HepG2 (cell line): Measurements from ENCODE around the gene GNB3. TPM values are rescaled to one million over a fixed set of nuclear protein-coding genes. Genes with fewer than 3 reads are reported as not detected.

Source experiments
- ATAC-seq: fragments of 200-7000 bp; cut with Tn5 transposase; 3 replicates; pipeline ENCODE4 v1.9.1; 2020; ENCODE audit warnings: mild to moderate bottlenecking, moderate library complexity
- BruUV-seq: library from RNA; stranded (reverse); fragments of 400-500 nt; replicated peaks from 2 replicates; lab custom pipeline; 2021; lab: Mats Ljungman, UMichigan
- CTCF ChIA-PET: fragments of 300-600 bp; formaldehyde crosslinking; extraction: SDS; loops from one replicate; lab custom pipeline; 2021; ENCODE audit warnings: low total read pairs, inconsistent platforms, low intra/inter-chr PET ratio; lab: Yijun Ruan, JAX
- POLR2A ChIA-PET: fragments of 350-600 bp; sonication (Branson Sonifier 250); formaldehyde crosslinking; loops from one replicate; lab custom pipeline; 2020; ENCODE audit warnings: antibody characterized with exemption, inconsistent platforms; lab: Yijun Ruan, JAX
- DNase-seq: peaks from one replicate; pipeline ENCODE4 v3.0.0-alpha.2; 2015; ENCODE audit warnings: low spot score
- FAIRE-seq: peaks from 3 replicates; lab custom pipeline; 2011; peaks lifted over from hg19 to GRCh38; lab: Jason Lieb, UNC
- H2AFZ ChIP-seq: one replicate; pipeline ENCODE4 v1.6.1; 2011; ENCODE audit warnings: low read length, inconsistent platforms
- H3K27ac ChIP-seq: fragments of 300-600 bp; 3 replicates; pipeline ENCODE4 v1.8.0; 2011; ENCODE audit warnings: mixed run types, mild to moderate bottlenecking, mixed read lengths, low read length, inconsistent platforms; ENCODE audit not compliant: insufficient read depth; ENCODE audit errors: extremely low read length
- H3K27me3 ChIP-seq, 2 experiments: fragments of 200-600 bp in 1 of 2; 2 replicates in 1 of 2; 3 replicates in 1 of 2; pipeline versions ENCODE4 v1.6.0 to v1.8.0; 2011; ENCODE audit warnings: low read length in 2 of 2, mild to moderate bottlenecking in 2 of 2, moderate library complexity in 2 of 2, inconsistent platforms in 1 of 2; ENCODE audit not compliant: insufficient read depth in 2 of 2, control insufficient read depth in 1 of 2
- H3K36me3 ChIP-seq, 2 experiments: fragments of 200-600 bp in 1 of 2; replicated peaks in 1 of 2; 2 replicates in 1 of 2; 3 replicates in 1 of 2; pipeline versions ENCODE4 v1.5.1 to v1.8.0; 2011; ENCODE audit warnings: low read length in 2 of 2, inconsistent platforms in 1 of 2; ENCODE audit not compliant: insufficient read depth in 2 of 2, control insufficient read depth in 1 of 2
- H3K4me1 ChIP-seq: 2 replicates; pipeline ENCODE4 v1.5.1; 2012; ENCODE audit warnings: low read length, inconsistent platforms; ENCODE audit not compliant: insufficient read depth
- H3K4me2 ChIP-seq: 2 replicates; pipeline ENCODE4 v1.6.0; 2011; ENCODE audit warnings: low read depth, low read length, inconsistent platforms
- H3K4me3 ChIP-seq, 3 experiments: fragments of 200-600 bp in 1 of 3; sonication (generic), shearing (Covaris generic) in 1 of 3; replicated peaks in 1 of 3; 2 replicates each; pipeline ENCODE4 v1.5.1; 2011 to 2016; ENCODE audit warnings: low read length in 3 of 3, inconsistent platforms in 2 of 3, low read depth in 2 of 3, mild to moderate bottlenecking in 2 of 3, control low read depth in 1 of 3, mixed read lengths in 1 of 3; ENCODE audit not compliant: insufficient read depth in 1 of 3
- H3K79me2 ChIP-seq: one replicate; pipeline ENCODE4 v1.6.1; 2011; ENCODE audit warnings: low read length, inconsistent platforms; ENCODE audit not compliant: insufficient read depth
- H3K9ac ChIP-seq: 2 replicates; pipeline ENCODE4 v1.6.0; 2011; ENCODE audit warnings: mild to moderate bottlenecking, low read depth, low read length, inconsistent platforms; ENCODE audit not compliant: insufficient read depth
- H3K9me3 ChIP-seq: 2 replicates; pipeline ENCODE4 v1.5.1; 2012; ENCODE audit warnings: mild to moderate bottlenecking, low read length
- H4K20me1 ChIP-seq: 2 replicates; pipeline ENCODE4 v1.6.0; 2011; ENCODE audit warnings: inconsistent platforms, mild to moderate bottlenecking, low read length, moderate library complexity; ENCODE audit not compliant: insufficient read depth
- ERF ChIP-seq: IDR thresholded peaks from 2 replicates; pipeline ENCODE4 v1.6.1; 2018; ENCODE audit warnings: missing biosample characterization, missing genetic modification reagents
- NPAS2 ChIP-seq: sonication (generic); formaldehyde crosslinking; IDR thresholded peaks from 2 replicates; pipeline ENCODE4 v1.8.0; 2022; ENCODE audit warnings: mild to moderate bottlenecking, missing genetic modification reagents, borderline replicate concordance
- POLR2A ChIP-seq, 2 experiments: IDR thresholded peaks; 2 replicates each; pipeline ENCODE4 v1.6.1; 2011; ENCODE audit warnings: low read depth in 2 of 2, low read length in 2 of 2, mild to moderate bottlenecking in 1 of 2, moderate library complexity in 1 of 2; ENCODE audit not compliant: insufficient read depth in 1 of 2
- WGBS: methylation state at CpG from one replicate; pipeline ENCODE4 v1.1.6; 2017; ENCODE audit warnings: low lambda C conversion rate; 5-methylcytosine and 5-hydroxymethylcytosine counted together
- in situ Hi-C: cut with HindIII; loops from 2 replicates; pipeline ENCODE4 v1.10.0; 2017; ENCODE audit warnings: low pct_unique_long_range_greater_than_20kb; ENCODE audit not compliant: extremely low pct_ligation_motif_present
- intact Hi-C: fragments of 100-400 bp; cut with micrococcal nuclease; formaldehyde crosslinking; loops from one replicate; pipeline ENCODE4 v1.10.0; 2022; ENCODE audit not compliant: unreplicated experiment
- polyA plus RNA-seq, 8 experiments: library from polyadenylated mRNA; depleted of rRNA in 3 of 8; stranded (reverse) in 7 of 8; unstranded in 1 of 8; fragments of >200 nt; fragmentation: Illumina TruSeq in 4 of 8; extraction: Trizol in 4 of 8; gene quantifications; 2 replicates each; pipeline versions ENCODE4 v1.2.1 to v1.2.3, GENCODE V29; 2011 to 2016; ENCODE audit warnings: low read depth in 4 of 8, missing spikeins in 1 of 8, mixed read lengths in 1 of 8; ENCODE audit not compliant: insufficient read depth in 1 of 8
- total RNA-seq, 5 experiments: library from RNA; depleted of rRNA; stranded (reverse); fragments of >200 nt; fragmentation: Illumina TruSeq; extraction: Trizol; gene quantifications; 2 replicates each; pipeline ENCODE4 v1.2.3, GENCODE V29; 2016; ENCODE audit warnings: low read depth in 1 of 5
- TF ChIP-seq, protein P1 (sequence below): sonication (generic); formaldehyde crosslinking; IDR thresholded peaks from 2 replicates; pipeline ENCODE4 v1.5.1; 2020; ENCODE audit warnings: mild to moderate bottlenecking, missing genetic modification reagents, moderate library complexity

GNB3 gene
- total and polyA plus RNA-seq, 2 of the 13 experiments (the other 11 are each of a cell fraction or from before 2014, with no cell fraction given) = 1.3 to 3.6 TPM

- TF ChIP-seq, protein P1, sequence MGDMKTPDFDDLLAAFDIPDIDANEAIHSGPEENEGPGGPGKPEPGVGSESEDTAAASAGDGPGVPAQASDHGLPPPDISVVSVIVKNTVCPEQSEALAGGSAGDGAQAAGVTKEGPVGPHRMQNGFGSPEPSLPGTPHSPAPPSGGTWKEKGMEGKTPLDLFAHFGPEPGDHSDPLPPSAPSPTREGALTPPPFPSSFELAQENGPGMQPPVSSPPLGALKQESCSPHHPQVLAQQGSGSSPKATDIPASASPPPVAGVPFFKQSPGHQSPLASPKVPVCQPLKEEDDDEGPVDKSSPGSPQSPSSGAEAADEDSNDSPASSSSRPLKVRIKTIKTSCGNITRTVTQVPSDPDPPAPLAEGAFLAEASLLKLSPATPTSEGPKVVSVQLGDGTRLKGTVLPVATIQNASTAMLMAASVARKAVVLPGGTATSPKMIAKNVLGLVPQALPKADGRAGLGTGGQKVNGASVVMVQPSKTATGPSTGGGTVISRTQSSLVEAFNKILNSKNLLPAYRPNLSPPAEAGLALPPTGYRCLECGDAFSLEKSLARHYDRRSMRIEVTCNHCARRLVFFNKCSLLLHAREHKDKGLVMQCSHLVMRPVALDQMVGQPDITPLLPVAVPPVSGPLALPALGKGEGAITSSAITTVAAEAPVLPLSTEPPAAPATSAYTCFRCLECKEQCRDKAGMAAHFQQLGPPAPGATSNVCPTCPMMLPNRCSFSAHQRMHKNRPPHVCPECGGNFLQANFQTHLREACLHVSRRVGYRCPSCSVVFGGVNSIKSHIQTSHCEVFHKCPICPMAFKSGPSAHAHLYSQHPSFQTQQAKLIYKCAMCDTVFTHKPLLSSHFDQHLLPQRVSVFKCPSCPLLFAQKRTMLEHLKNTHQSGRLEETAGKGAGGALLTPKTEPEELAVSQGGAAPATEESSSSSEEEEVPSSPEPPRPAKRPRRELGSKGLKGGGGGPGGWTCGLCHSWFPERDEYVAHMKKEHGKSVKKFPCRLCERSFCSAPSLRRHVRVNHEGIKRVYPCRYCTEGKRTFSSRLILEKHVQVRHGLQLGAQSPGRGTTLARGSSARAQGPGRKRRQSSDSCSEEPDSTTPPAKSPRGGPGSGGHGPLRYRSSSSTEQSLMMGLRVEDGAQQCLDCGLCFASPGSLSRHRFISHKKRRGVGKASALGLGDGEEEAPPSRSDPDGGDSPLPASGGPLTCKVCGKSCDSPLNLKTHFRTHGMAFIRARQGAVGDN (CRISPR knock-in tag) = 0 out of 2 replicates have a peak, but pooled peaks have one; percentile 21
- TF ChIP-seq ERF (CRISPR knock-in tag) = no peak
Measured at GRCh38 chr12:6819106-6820030, 21.4 kb upstream of the GNB3 start (continued).

- no peak for TF ChIP-seq NPAS2
- TF ChIP-seq POLR2A (IDR thresholded peaks at IDR 0.05; ENCODE audit: insufficient read depth in 1 of 2, low read depth in 2 of 2, low read length in 2 of 2) = peak in 1 of 2 experiments; percentile 27; a peak in 1 of 4 replicates
- ChIA-PET CTCF (no interaction called here), POLR2A (no interaction called here)
- H3K79me2 ChIP-seq = no peaks in the 10 kb centered on the region
- no peak for FAIRE-seq
- no TSS peak for BruUV-seq
- in situ Hi-C loops = no loop called here
- H3K9me3 ChIP-seq = no peaks in the 10 kb centered on the region
- no peak overlapping the region for H3K4me3 ChIP-seq
- no peak overlapping the region for H2AFZ ChIP-seq
- no peaks in the 10 kb centered on the region for H4K20me1 ChIP-seq
- peak; percentile 3; the same call in 2 of the 3 replicates for ATAC-seq
- DNase-seq = no peak
- H3K27ac ChIP-seq = no peak overlapping the region
- H3K4me2 ChIP-seq = no peak overlapping the region
- peaks cover 7 to 34% of the 10 kb centered on the region in 2 experiments; a peak in 4 of 5 replicates for H3K27me3 ChIP-seq
- WGBS = 70% methylated on average over 2 of the region's 5 CpGs
- intact Hi-C loops = loop anchor here (10.0 kb wide), 1 partner anchor 205 kb away; no protein-coding TSS in a partner anchor
- no peaks in the 10 kb centered on the region for H3K36me3 ChIP-seq
- H3K4me1 ChIP-seq = peaks cover 42% of the 10 kb centered on the region
- H3K9ac ChIP-seq = no peak overlapping the region
Measured at GRCh38 chr12:6820166-6820565, 20.6 kb upstream of the GNB3 start.
